22Rv1 (cell line): ENCODE results near the gene STH.

ENCODE experiments used
- CTCF ChIP-seq: fragments of 450-650 bp; IDR thresholded peaks from 2 replicates; pipeline ENCODE4 v1.5.1; 2017; ENCODE audit warnings: mild to moderate bottlenecking
- ZFX ChIP-seq: fragments of 450-650 bp; IDR thresholded peaks from 2 replicates; pipeline ENCODE4 v1.6.1; 2017; ENCODE audit warnings: antibody characterized with exemption, borderline replicate concordance

GRCh38 chr17:45997166-45997565 is 1.9 kb upstream of the STH start:
- no peak for TF ChIP-seq ZFX
- TF ChIP-seq CTCF, result no peak
